Sigmoid colon (tissue), 7 donors: ENCODE results near the gene RPS16. TPM values are rescaled to one million over a fixed set of nuclear protein-coding genes. Genes with fewer than 3 reads are reported as not detected.

ENCODE experiments used
- DNase-seq: peaks from one replicate; pipeline ENCODE4 v3.0.0-alpha.2; 2019
- H3K27ac ChIP-seq, 4 donors: fragments of 200-600 bp; sonication (generic); one replicate each; pipeline ENCODE4 v1.5.1; 2016 to 2019; ENCODE audit warnings: mild to moderate bottlenecking in 1 of 4
- H3K27me3 ChIP-seq, 3 donors: fragments of 200-600 bp; sonication (generic); one replicate each; pipeline ENCODE4 v1.5.1; 2019; ENCODE audit warnings: mild to moderate bottlenecking in 1 of 3
- H3K36me3 ChIP-seq, 4 donors: fragments of 200-600 bp; sonication (generic); one replicate each; pipeline ENCODE4 v1.5.1; 2016 to 2019
- H3K4me1 ChIP-seq, 4 donors: fragments of 200-600 bp; sonication (generic); one replicate each; pipeline ENCODE4 v1.5.1; 2017 to 2019
- H3K4me3 ChIP-seq, 4 donors: fragments of 200-600 bp; sonication (generic); one replicate each; pipeline ENCODE4 v1.5.1; 2017 to 2019; ENCODE audit warnings: mild to moderate bottlenecking in 2 of 4, moderate library complexity in 1 of 4
- H3K9me3 ChIP-seq, 4 donors: fragments of 200-600 bp in 3 of 4; sonication (generic) in 3 of 4; one replicate each; pipeline versions ENCODE4 v1.5.1 to v1.6.1; 2013 to 2019
- CTCF ChIP-seq, 4 experiments: fragments of 450-650 bp in 3 of 4; fragments of 200-600 bp in 1 of 4; IDR thresholded peaks; one replicate each; pipeline ENCODE4 v1.5.1; 2016 to 2019; ENCODE audit warnings: antibody characterized with exemption in 4 of 4, mild to moderate bottlenecking in 3 of 4, moderate library complexity in 2 of 4
- EP300 ChIP-seq, 4 donors: sonication (generic); formaldehyde crosslinking; IDR thresholded peaks; one replicate each; pipeline ENCODE4 v1.6.1; 2017; ENCODE audit warnings: antibody characterized with exemption in 4 of 4
- POLR2A ChIP-seq, 2 donors: fragments of 450-650 bp; IDR thresholded peaks; one replicate each; pipeline ENCODE4 v1.6.1; 2016; ENCODE audit warnings: antibody characterized with exemption in 2 of 2, mild to moderate bottlenecking in 2 of 2, moderate library complexity in 2 of 2
- POLR2AphosphoS5 ChIP-seq, 4 donors: sonication (generic); formaldehyde crosslinking; IDR thresholded peaks; one replicate each; pipeline ENCODE4 v1.6.1; 2017; ENCODE audit warnings: antibody characterized with exemption in 4 of 4
- WGBS, 2 donors: extraction: QIAGEN DNeasy Blood & Tissue Kit; methylation state at CpG; one replicate each; pipeline ENCODE4 v1.1.7; 2013; 5-methylcytosine and 5-hydroxymethylcytosine counted together
- intact Hi-C: fragments of 100-400 bp; cut with DNase I; formaldehyde crosslinking; loops from one replicate; pipeline ENCODE4 v1.15.1; 2023
- polyA plus RNA-seq, 3 donors: library from polyadenylated mRNA; stranded (reverse); fragments of 200-250 nt; gene quantifications; one replicate each; pipeline ENCODE4 v1.2.3, GENCODE V29; 2013
- total RNA-seq, 4 donors: library from RNA; depleted of rRNA; stranded (reverse); fragments of >200 nt; gene quantifications; one replicate each; pipeline ENCODE4 v1.1.0, GENCODE V29; 2016
- donor health status: healthy with polysubstance abuse.
- donor health status: Bipolar disorder and iron deficiency.
- donor health status: healthy.

The RPS16 gene
- total and polyA plus RNA-seq, 7 donors: 1,648 to 4,564 (median 2,918) TPM

- Histone ChIP-seq H3K9me3 (no peaks in the 10 kb centered on the region), H3K27me3 (no peaks in the 10 kb centered on the region), H3K36me3 (peaks cover 12 to 22% (median 17%) of the 10 kb centered on the region in 4 donors), H3K4me1 (peaks cover 0 to 58% (median 46%) of the 10 kb centered on the region in 4 donors), H3K4me3 (peak overlapping the region; percentile 76 to 99 (median 90)), H3K27ac (peak overlapping the region; percentile 100)
- no peak for TF ChIP-seq POLR2A (IDR thresholded peaks at IDR 0.05)
- TF ChIP-seq EP300 (IDR thresholded peaks at IDR 0.05): no peak
- no peak for TF ChIP-seq POLR2AphosphoS5 (IDR thresholded peaks at IDR 0.05)
- TF ChIP-seq CTCF (IDR thresholded peaks at IDR 0.05): no peak
- 83 to 93% methylated on average over 17 of the region's 17 CpGs for WGBS, 2 donors
- intact Hi-C loops: loop anchor here (10.0 kb wide), 2 partner anchors 751 to 1309 kb away; partner anchors contain the start of genes COQ8B and ITPKC
- no peak for DNase-seq
These were observed 30.3 kb downstream of the RPS16 start for GRCh38 chr19:39405261-39405957.

- no peaks in the 10 kb centered on the region for H3K27me3 ChIP-seq
- peak; percentile 100 for DNase-seq
- WGBS, 2 donors: 2 to 3% methylated on average over 43 of the region's 43 CpGs
- H3K4me3 ChIP-seq: peak overlapping the region; percentile 50 to 61 (median 59)
- TF ChIP-seq POLR2A (IDR thresholded peaks at IDR 0.05): peak; percentile 63 to 71
- TF ChIP-seq CTCF (IDR thresholded peaks at IDR 0.05): no peak
- peak; percentile 92 to 99 (median 96) for TF ChIP-seq EP300 (IDR thresholded peaks at IDR 0.05)
- peak; percentile 89 to 98 (median 93) for TF ChIP-seq POLR2AphosphoS5 (IDR thresholded peaks at IDR 0.05)
- H3K4me1 ChIP-seq: peaks cover 0 to 57% (median 47%) of the 10 kb centered on the region in 4 donors
- H3K27ac ChIP-seq: peak overlapping the region; percentile 100
- H3K9me3 ChIP-seq: no peaks in the 10 kb centered on the region
- intact Hi-C loops: loop anchor here (1.0 to 10.0 kb wide), 3 partner anchors 9 to 1311 kb away; partner anchors contain the start of genes COQ8B, ITPKC and PLEKHG2
- peaks cover 11 to 18% (median 15%) of the 10 kb centered on the region in 4 donors for H3K36me3 ChIP-seq
These were observed 32.1 kb downstream of the RPS16 start for GRCh38 chr19:39403331-39404312.

GRCh38 chr19:39402346-39403300, 33.1 kb downstream of the RPS16 start:
- H3K27ac ChIP-seq: peak overlapping the region; percentile 100
- H3K4me3 ChIP-seq: peak overlapping the region; percentile 50 to 61 (median 59)
- no peaks in the 10 kb centered on the region for H3K27me3 ChIP-seq
- peak; percentile 97 for DNase-seq
- WGBS, 2 donors: 0 to 2% methylated on average over 59 of the region's 59 CpGs
- peaks cover 0 to 67% (median 57%) of the 10 kb centered on the region in 4 donors for H3K4me1 ChIP-seq
- peaks cover 1 to 8% (median 5%) of the 10 kb centered on the region in 4 donors for H3K36me3 ChIP-seq
- peak in 1 of 2 donors; percentile 43 for TF ChIP-seq POLR2A (IDR thresholded peaks at IDR 0.05)
- TF ChIP-seq EP300 (IDR thresholded peaks at IDR 0.05): peak in 2 of 4 donors; percentile 72 to 89
- no peak for TF ChIP-seq CTCF (IDR thresholded peaks at IDR 0.05)
- TF ChIP-seq POLR2AphosphoS5 (IDR thresholded peaks at IDR 0.05): peak; percentile 57 to 91 (median 84)
- intact Hi-C loops: loop anchor here (1.0 to 10.0 kb wide), 3 partner anchors 10 to 1312 kb away; partner anchors contain the start of genes COQ8B, ITPKC and PLEKHG2
- H3K9me3 ChIP-seq: no peaks in the 10 kb centered on the region
